ENCODE data around the gene NSG1.

DNA sequence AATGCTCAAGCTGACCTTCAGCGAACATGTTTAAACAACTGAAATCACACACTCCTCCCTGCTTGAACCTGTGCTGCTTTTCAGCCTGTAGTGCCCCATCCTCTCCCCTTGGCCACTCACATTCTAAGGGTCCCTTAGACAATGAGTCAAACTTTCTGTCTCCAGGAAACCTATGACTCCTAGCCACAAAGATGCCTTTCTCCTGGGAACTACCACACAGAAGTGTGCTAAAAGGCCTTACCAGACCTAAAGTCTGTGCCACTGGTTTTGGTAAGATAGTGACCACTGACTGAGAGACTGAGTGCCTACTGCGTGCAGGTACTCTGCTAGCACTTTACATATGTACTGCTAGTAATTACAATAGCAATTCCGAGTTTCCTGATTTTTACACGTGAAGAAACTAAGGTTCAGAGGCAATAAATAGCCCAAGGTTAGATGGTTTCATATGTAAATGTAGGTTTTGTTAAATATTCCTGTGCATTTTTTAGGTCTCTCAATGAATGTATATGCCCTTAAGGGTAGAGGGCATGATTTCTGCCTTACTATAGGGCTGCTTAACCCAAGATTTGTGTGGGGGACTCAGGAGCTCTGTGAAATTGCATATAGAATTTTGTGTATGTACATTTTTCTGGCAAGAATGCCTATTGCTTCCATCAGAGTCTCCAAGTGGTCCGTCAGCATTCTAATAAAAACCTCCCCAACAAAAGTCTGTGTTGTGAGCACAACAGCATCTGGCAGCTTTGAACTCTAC lies 71.1 kb downstream of the NSG1 start:
- TF ChIP-seq CTCF (IDR thresholded peaks at IDR 0.05; ENCODE audit: insufficient read depth, low read length): no peak
- TF ChIP-seq, protein P1, sequence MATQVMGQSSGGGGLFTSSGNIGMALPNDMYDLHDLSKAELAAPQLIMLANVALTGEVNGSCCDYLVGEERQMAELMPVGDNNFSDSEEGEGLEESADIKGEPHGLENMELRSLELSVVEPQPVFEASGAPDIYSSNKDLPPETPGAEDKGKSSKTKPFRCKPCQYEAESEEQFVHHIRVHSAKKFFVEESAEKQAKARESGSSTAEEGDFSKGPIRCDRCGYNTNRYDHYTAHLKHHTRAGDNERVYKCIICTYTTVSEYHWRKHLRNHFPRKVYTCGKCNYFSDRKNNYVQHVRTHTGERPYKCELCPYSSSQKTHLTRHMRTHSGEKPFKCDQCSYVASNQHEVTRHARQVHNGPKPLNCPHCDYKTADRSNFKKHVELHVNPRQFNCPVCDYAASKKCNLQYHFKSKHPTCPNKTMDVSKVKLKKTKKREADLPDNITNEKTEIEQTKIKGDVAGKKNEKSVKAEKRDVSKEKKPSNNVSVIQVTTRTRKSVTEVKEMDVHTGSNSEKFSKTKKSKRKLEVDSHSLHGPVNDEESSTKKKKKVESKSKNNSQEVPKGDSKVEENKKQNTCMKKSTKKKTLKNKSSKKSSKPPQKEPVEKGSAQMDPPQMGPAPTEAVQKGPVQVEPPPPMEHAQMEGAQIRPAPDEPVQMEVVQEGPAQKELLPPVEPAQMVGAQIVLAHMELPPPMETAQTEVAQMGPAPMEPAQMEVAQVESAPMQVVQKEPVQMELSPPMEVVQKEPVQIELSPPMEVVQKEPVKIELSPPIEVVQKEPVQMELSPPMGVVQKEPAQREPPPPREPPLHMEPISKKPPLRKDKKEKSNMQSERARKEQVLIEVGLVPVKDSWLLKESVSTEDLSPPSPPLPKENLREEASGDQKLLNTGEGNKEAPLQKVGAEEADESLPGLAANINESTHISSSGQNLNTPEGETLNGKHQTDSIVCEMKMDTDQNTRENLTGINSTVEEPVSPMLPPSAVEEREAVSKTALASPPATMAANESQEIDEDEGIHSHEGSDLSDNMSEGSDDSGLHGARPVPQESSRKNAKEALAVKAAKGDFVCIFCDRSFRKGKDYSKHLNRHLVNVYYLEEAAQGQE (IDR thresholded peaks at IDR 0.05; ENCODE audit: insufficient replicate concordance, low read depth): no peak
- no peak for TF ChIP-seq POLR2AphosphoS5 (IDR thresholded peaks at IDR 0.05; ENCODE audit: low read depth)
- no peak for TF ChIP-seq SPI1 (IDR thresholded peaks at IDR 0.05; ENCODE audit: borderline replicate concordance, low read depth)
